ENCODE results near the gene CCNJL.

CCNJL gene

DNA sequence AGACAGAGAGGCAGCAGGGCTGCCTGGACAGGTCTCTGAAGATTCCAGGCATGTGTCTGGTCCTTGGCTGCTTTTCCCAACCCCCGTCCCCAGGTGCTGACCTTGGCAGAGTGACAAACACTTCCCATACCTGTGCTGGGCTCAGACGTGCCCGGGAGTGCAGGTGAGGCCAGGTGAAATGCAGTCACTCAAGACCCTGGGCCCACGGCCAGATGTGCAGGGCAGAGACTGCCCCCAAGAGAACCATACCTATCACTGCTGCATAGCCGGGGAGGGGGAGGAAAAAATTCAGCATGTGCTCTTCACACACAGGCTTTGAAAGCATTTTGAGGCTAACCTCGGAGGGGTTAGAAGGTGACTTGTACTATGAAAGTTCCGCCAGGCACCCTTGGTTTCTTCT is 22.6 kb downstream of the CCNJL start:
- Histone ChIP-seq H3K27ac (no peak overlapping the region), H3K36me3 (no peaks in the 10 kb centered on the region), H3K4me1 (peaks cover 0 to 17% (median 9%) of the 10 kb centered on the region in 4 donors), H3K4me3 (no peak overlapping the region), H3K27me3 (no peaks in the 10 kb centered on the region), H3K9me3 (no peaks in the 10 kb centered on the region)
- TF ChIP-seq, protein P1, sequence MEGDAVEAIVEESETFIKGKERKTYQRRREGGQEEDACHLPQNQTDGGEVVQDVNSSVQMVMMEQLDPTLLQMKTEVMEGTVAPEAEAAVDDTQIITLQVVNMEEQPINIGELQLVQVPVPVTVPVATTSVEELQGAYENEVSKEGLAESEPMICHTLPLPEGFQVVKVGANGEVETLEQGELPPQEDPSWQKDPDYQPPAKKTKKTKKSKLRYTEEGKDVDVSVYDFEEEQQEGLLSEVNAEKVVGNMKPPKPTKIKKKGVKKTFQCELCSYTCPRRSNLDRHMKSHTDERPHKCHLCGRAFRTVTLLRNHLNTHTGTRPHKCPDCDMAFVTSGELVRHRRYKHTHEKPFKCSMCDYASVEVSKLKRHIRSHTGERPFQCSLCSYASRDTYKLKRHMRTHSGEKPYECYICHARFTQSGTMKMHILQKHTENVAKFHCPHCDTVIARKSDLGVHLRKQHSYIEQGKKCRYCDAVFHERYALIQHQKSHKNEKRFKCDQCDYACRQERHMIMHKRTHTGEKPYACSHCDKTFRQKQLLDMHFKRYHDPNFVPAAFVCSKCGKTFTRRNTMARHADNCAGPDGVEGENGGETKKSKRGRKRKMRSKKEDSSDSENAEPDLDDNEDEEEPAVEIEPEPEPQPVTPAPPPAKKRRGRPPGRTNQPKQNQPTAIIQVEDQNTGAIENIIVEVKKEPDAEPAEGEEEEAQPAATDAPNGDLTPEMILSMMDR (IDR thresholded peaks at IDR 0.05): no peak
- no peak for DNase-seq
- intact Hi-C loops (cut with DNase I; ENCODE audit: low total_unique reads): no loop called here

DNA sequence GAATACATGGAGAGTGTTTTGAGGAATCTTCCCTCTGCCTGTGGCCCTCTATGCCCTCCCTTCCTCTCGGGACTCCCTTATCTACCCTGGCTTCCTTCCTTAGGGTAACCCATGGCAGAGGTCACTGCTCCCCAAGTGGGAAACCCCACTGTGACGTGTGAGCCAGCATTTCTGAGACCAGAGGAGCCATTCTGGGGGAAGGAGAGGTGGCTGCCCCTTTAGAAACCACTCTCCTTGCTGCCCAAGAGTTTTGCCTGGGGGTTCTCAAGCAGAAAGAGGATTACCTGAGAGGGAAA is 23.1 kb downstream of the CCNJL start:
- no peaks in the 10 kb centered on the region for H3K27me3 ChIP-seq
- DNase-seq: no peak
- TF ChIP-seq, protein P1 (IDR thresholded peaks at IDR 0.05): no peak
- no peaks in the 10 kb centered on the region for H3K36me3 ChIP-seq
- H3K27ac ChIP-seq: no peak overlapping the region
- intact Hi-C loops (cut with DNase I; ENCODE audit: low total_unique reads): no loop called here
- peaks cover 0 to 17% (median 9%) of the 10 kb centered on the region in 4 donors for H3K4me1 ChIP-seq
- H3K9me3 ChIP-seq: no peaks in the 10 kb centered on the region
- H3K4me3 ChIP-seq: no peak overlapping the region

DNA sequence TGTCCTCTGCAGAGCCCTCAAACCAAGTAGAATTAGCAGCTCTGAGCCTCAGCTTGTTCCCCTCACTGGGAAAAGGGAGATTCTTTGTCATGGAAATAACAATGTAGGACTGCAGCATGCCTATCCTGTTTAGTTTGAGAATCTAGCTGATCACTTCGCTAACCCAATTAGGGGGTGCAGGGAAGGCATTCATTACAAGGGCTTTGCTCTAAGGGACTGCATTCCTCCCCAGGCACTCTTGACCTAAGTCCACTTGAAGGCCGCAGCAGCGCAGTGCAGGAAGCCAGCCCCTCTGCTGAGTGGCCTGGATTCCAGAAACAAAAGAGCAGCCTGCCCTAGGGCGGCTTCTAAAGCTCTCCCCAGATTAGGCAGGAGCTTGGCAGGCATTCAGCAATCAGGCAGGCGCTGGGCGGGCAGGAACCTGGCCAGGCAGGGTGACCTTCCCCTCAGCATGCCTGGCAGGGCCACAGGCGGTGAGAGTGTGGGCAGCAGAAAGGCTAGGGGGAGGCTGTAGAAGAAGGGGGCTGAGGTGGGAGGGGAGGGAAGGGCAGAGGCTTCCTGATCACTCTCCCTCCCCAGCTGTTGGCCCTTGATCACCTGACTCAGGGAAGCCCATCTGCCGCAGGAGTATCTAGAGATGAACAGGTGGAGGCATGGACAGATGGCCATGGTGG is 24.8 kb downstream of the CCNJL start:
- no peaks in the 10 kb centered on the region for H3K27me3 ChIP-seq
- no peak for DNase-seq
- H3K4me1 ChIP-seq: peaks cover 0 to 17% (median 9%) of the 10 kb centered on the region in 4 donors
- TF ChIP-seq, protein P1 (IDR thresholded peaks at IDR 0.05): no peak
- no peaks in the 10 kb centered on the region for H3K9me3 ChIP-seq
- intact Hi-C loops (cut with DNase I; ENCODE audit: low total_unique reads): no loop called here
- no peak overlapping the region for H3K4me3 ChIP-seq
- no peaks in the 10 kb centered on the region for H3K36me3 ChIP-seq
- no peak overlapping the region for H3K27ac ChIP-seq

DNA sequence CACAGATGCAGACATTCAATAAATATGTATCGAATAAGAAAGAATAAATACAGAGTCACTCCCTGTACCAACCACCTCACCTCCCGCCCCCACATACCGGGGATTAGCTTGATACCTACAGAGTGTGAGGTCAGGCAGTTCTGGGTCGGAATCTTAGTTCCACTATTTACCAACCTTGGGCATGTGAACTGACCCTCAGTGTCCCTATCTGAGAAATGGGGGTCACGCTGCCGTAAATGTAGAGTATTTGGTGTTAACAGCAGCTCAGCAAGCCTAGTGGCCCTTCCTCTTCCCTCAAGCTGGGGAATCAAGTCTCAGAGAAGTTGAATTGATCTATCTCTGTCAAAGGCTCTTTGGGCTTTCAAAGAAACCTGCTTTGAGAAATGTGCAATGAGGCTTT is 25.4 kb downstream of the CCNJL start:
- Histone ChIP-seq H3K4me1 (peaks cover 0 to 17% (median 9%) of the 10 kb centered on the region in 4 donors), H3K27ac (no peak overlapping the region), H3K9me3 (no peaks in the 10 kb centered on the region), H3K27me3 (no peaks in the 10 kb centered on the region), H3K4me3 (no peak overlapping the region), H3K36me3 (no peaks in the 10 kb centered on the region)
- TF ChIP-seq, protein P1 (IDR thresholded peaks at IDR 0.05): no peak
- DNase-seq: no peak
- intact Hi-C loops (cut with DNase I; ENCODE audit: low total_unique reads): no loop called here

DNA sequence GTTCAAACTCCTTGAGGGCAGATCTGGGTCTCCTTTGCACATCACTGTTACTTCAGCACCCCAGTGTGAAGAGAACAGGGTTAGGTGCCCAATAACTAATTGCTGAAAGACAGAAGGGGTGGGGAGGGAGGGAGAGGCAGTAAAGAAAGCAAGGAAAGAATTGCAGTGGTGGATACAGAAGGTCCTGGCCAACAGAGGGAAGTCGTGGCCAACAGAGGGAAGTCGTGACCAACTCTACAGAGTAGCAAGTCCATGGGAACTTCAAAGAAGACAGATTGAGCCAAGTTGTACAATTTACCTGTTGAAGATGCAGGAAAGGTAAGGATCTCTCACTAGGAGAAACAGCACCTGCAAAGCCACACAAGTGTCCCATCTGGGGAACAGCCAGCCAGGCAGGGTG is 27.0 kb downstream of the CCNJL start:
- Histone ChIP-seq H3K4me1 (peaks cover 0 to 17% (median 9%) of the 10 kb centered on the region in 4 donors), H3K9me3 (no peaks in the 10 kb centered on the region), H3K4me3 (no peak overlapping the region), H3K36me3 (no peaks in the 10 kb centered on the region), H3K27me3 (no peaks in the 10 kb centered on the region), H3K27ac (no peak overlapping the region)
- TF ChIP-seq, protein P1 (IDR thresholded peaks at IDR 0.05): no peak
- intact Hi-C loops (cut with DNase I; ENCODE audit: low total_unique reads): no loop called here
- DNase-seq: no peak

All from tibial artery (tissue), 4 donors.